ENCODE measurements around the gene FRYL.

GRCh38 chr4:48796927-48797679 lies 17.0 kb upstream of the FRYL start:
- TF ChIP-seq CTCF (IDR thresholded peaks at IDR 0.05) (no peak), POLR2AphosphoS5 (IDR thresholded peaks at IDR 0.05) (no peak), POLR2A (IDR thresholded peaks at IDR 0.05; ENCODE audit: low read depth) (no peak)
